ENCODE measurements around the gene UPK3A.
"Not testable (repeated sequence)": the region's sequence is repeated elsewhere in the genome, so short reads cannot be mapped to it uniquely, and the experiment has no call there.

UPK3A gene

DNA sequence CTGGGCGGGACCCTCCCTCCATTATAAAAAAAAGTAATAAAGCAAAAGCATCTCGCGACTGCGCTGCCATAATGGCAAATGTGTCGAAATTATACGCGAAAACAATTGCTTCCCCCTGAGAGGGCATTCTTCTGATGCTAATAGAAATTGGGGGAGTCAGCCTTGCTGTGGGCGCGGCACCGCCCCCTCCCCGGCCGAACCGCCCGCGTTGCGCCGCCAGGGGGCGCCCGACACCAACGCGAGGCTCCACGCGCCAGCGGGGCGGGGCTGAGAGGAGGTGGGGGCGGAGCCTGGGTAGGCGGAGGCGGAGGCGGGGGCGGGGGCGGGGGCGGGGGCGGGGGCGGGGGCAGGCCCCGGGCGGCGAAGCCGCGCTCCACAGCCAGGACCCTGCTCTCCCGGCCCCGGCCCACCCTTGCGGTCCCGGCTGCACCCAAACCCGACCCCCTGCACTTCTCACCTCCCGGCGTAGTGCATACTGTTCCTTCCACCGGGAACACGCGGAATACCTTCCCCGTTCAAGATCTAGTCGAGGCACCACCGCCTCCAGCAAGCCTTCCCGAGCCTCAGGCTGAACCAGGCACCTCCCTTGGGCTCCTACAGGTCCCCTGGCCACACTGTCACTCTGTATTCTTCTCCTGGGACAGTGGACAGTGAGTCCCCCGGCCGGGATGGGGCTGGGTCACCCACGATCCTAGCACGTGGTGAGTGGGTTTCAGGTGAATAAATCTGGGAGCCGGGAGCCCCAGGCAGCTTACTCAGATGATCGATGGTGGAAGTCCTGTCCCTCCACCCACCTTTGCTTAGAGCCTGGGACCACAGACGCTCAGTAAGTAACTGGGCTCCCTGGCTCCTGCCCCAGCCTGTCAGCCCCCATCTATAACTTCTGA is 15.5 kb upstream of the UPK3A start:
- Histone ChIP-seq H3K4me3 (peak overlapping the region; percentile 70), H3K9me3 (no peaks in the 10 kb centered on the region), H3K36me3 (no peaks in the 10 kb centered on the region), H4K20me1 (no peaks in the 10 kb centered on the region), H3K4me2 (peak overlapping the region; percentile 99), H3K9ac (peak overlapping the region; percentile 60; the same call in 1 of the 2 replicates), H3K27me3 (no peaks in the 10 kb centered on the region; the same call in 1 of the 2 replicates), H3K27ac (no peak overlapping the region), H3K4me1 (peaks cover 49% of the 10 kb centered on the region)
- TF ChIP-seq Cebpa-rat (IDR thresholded peaks at IDR 0.05) = no peak

DNA sequence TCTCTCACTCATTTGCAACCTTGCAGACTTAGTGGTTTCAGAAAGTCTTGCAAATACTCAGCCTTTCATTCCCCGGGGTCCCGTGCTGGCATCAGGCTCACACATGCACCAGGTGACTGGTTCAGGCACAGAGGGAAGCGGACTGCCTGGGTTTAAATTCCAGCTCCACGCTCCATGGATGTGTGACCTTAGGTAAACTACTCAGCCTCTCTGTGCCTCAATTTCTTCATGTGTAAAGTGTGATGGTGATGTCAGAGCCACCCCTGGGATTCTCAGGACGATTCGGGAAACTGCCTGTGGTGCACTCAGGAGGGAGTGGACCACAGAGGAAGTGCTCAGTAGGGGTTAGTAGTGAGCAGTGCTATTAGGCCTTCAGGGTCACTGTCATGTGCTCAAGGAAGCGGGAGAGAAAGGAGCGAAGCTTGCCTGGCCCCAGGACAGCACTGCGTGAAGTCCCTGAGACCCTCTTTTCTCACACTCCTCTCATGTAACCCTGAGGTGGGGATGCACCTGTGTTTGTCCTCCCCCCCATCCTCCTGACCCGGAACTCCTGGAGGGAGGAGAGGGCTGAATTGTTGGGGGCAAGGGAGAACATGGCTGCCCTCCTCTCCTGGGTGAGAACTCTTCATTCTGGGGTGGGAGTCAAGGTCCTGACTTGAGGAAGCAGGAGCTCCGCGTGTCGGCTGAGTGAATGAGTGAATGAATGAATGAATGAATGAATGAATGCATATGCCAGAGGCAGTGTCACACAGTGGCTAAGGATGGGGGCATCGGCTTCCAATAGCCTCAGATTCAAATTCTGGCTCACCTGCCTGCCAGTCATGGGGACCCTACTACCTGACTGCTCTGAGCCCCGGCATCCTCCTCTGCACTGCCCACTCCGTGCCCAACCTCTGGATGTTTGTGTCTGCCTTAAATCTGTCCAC is 14.4 kb upstream of the UPK3A start:
- Histone ChIP-seq H3K27ac (no peak overlapping the region), H3K4me3 (no peak overlapping the region), H3K4me2 (peak overlapping the region; percentile 95), H3K36me3 (no peaks in the 10 kb centered on the region), H3K9ac (no peak overlapping the region), H3K27me3 (no peaks in the 10 kb centered on the region; the same call in 1 of the 2 replicates), H4K20me1 (no peaks in the 10 kb centered on the region), H3K4me1 (peaks cover 38% of the 10 kb centered on the region), H3K9me3 (no peaks in the 10 kb centered on the region)
- no peak for TF ChIP-seq Cebpa-rat (IDR thresholded peaks at IDR 0.05)

DNA sequence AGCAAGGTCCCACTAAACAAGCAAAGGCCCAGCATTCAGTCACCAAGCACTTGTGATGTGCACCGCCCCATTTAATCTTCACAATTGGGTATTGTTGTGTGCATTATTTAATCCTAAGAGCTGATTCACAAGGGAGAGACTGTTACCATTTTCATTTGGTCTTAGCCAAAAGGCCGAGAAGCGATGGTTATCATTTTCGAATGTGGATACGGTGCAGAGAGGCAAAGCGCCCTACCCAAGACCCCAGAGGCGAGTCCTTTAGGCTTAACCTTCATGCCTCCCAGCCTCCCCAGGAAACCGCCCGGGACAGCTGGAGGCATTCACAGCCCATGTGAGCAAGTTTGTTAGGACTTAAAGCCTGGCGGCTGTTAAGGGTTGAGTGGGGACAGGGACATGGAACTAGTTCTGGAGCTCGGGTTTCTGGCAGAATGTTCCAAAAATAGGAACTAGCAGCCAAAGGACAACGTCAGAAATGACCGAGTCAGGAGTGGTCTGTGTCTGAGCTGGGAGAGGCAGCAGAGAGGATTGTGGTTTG is 13.0 kb upstream of the UPK3A start:
- Histone ChIP-seq H3K36me3 (no peaks in the 10 kb centered on the region), H3K9ac (no peak overlapping the region), H4K20me1 (no peaks in the 10 kb centered on the region), H3K4me2 (no peak overlapping the region), H3K4me1 (peaks cover 24% of the 10 kb centered on the region), H3K27ac (no peak overlapping the region), H3K27me3 (no peaks in the 10 kb centered on the region; the same call in 1 of the 2 replicates), H3K4me3 (no peak overlapping the region), H3K9me3 (no peaks in the 10 kb centered on the region)
- no peak for TF ChIP-seq Cebpa-rat (IDR thresholded peaks at IDR 0.05)

DNA sequence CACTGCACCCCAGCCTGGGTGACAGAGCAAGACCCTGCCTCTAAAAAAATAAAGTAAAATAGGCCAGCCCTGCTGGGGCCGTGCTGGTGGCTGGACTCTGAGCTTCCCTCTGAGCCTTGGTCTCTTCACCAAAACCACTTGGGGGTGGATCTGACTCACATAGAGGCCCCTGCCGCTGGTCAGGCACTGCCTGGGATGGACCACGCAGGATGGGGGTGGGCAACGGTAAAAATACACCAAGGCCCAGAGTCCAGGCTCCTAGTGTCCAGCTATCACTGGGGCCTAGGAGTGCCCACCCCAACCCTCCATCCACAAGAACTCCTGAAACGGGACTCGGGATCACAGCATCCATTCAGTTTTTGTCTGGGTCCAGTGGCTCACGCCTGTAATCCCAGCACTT is 12.3 kb upstream of the UPK3A start:
- TF ChIP-seq Cebpa-rat (IDR thresholded peaks at IDR 0.05) = no peak
- H3K4me3 ChIP-seq = no peak overlapping the region
- no peaks in the 10 kb centered on the region for H4K20me1 ChIP-seq
- no peaks in the 10 kb centered on the region; the same call in 1 of the 2 replicates for H3K27me3 ChIP-seq
- H3K36me3 ChIP-seq = no peaks in the 10 kb centered on the region
- H3K4me1 ChIP-seq = peaks cover 20% of the 10 kb centered on the region
- H3K27ac ChIP-seq = no peak overlapping the region
- no peaks in the 10 kb centered on the region for H3K9me3 ChIP-seq
- H3K4me2 ChIP-seq = no peak overlapping the region
- no peak overlapping the region for H3K9ac ChIP-seq

DNA sequence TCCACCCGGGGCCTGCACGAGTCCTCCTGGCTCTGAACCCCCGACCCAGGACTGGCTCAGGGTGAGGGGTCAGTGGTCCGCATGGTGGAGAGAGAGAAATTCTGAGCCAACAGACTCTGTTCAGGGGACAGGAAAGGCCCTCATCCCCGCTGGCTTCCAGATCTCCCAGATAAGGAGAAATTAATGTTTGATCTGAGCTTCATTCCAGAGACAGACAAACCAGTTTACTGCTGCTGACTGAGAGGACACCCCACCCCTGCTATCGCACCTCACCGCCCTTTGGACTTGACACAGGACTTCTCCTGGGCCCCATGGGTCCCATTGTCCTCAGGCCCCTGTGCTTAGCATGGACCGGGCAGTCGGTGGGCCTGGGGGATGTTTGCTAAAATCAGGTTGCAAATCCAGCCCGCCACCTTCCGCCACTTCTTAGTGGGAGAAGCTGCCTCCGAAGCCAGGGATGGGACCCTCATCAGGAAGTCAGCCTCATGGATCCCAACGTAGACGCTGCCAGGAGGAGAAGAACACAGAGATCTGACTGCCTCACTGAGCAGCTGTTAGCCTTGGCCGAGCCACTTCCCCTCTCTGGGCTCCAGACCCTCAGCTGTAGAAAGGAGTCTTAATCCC is 11.2 kb upstream of the UPK3A start:
- TF ChIP-seq Cebpa-rat (IDR thresholded peaks at IDR 0.05) = no peak
- no peaks in the 10 kb centered on the region for H3K9me3 ChIP-seq
- no peak overlapping the region for H3K4me2 ChIP-seq
- H3K4me1 ChIP-seq = peaks cover 15% of the 10 kb centered on the region
- no peak overlapping the region for H3K4me3 ChIP-seq
- no peaks in the 10 kb centered on the region for H3K36me3 ChIP-seq
- H3K27me3 ChIP-seq = no peaks in the 10 kb centered on the region; the same call in 1 of the 2 replicates
- H3K9ac ChIP-seq = no peak overlapping the region
- no peaks in the 10 kb centered on the region for H4K20me1 ChIP-seq
- H3K27ac ChIP-seq = no peak overlapping the region

DNA sequence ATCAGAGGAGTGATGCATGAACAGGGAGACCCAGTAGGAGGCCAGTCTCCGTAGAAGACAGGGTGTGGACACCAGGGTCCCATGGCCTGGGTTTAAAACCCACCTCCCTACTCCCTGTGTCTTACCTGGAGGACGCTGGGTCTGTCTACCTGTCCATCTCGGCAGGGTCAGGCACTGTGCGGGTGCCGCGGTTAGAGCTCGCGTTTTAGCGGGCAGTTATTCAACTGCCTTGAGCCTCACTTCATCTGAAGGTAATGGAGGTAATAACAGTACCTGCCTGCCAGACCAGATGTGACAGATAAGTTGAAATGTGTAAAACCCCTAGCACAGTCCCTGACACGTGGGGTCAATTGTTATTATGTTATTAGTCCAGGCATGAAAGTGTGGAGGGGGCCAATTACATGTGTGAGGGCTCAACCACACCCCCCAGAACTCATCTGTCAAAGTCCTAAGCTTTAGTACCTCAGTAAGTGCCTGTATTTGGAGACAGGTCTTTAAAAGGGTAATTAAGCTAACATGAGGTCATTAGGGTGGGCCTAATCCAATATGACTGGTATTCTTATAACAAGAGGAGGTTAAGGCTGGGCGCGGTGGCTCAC is 8.1 kb upstream of the UPK3A start:
- TF ChIP-seq Cebpa-rat (IDR thresholded peaks at IDR 0.05) = no peak

DNA sequence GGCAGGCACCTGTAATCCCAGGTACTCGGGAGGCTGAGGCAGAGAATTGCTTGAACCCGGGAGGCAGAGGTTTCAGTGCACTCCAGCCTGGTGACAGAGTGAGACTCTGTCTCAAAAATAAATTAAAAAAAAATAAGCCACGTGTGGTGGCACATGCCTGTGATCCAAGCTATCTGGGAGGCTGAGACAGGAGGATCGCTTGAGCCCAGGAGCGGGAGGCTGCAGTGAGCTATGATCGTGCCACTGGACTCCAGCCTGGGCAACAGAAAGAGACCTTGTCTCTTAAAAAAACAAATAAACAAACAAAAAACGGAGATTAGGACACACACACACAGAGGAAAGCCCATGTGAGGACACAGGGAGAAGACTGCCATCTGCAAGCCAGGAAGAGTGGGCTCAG is 7.0 kb upstream of the UPK3A start:
- not testable (repeated sequence) for H3K9me3 ChIP-seq, H3K9ac ChIP-seq, H3K36me3 ChIP-seq, H3K27me3 ChIP-seq, H4K20me1 ChIP-seq, H3K4me2 ChIP-seq, H3K4me3 ChIP-seq, H3K27ac ChIP-seq
- H3K4me1 ChIP-seq = peaks cover 13% of the 10 kb centered on the region

More for the DNA sequence above, 8.1 kb upstream of the UPK3A start:
- Histone ChIP-seq H3K9me3 (no peaks in the 10 kb centered on the region), H3K27me3 (no peaks in the 10 kb centered on the region), H3K4me2 (no peak overlapping the region), H4K20me1 (no peaks in the 10 kb centered on the region), H3K4me1 (peaks cover 13% of the 10 kb centered on the region), H3K4me3 (no peak overlapping the region), H3K9ac (no peak overlapping the region), H3K36me3 (no peaks in the 10 kb centered on the region), H3K27ac (no peak overlapping the region)

DNA sequence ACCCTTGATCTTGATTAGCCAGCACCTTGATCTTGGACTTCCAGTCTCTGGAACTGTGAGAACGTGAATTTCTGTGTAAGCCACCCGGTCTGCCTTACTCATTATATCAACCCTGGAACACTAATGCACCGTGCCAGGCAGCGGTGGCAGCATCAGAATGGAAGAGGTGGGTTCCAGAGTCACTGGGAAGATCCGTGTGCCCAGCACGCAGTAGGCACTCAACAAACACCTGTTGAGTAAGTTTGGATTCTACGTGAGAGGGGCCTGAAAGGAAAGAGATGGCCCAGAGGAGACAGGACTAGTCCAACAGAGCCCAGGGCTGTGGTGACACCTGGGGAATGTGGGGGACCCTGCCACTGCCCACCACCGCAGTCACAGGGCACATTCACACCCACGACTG is 6.6 kb upstream of the UPK3A start:
- H3K9ac ChIP-seq = no peak overlapping the region
- no peaks in the 10 kb centered on the region for H3K9me3 ChIP-seq
- no peaks in the 10 kb centered on the region for H3K27me3 ChIP-seq
- TF ChIP-seq Cebpa-rat (IDR thresholded peaks at IDR 0.05) = no peak
- peaks cover 13% of the 10 kb centered on the region for H3K4me1 ChIP-seq
- no peak overlapping the region for H3K4me2 ChIP-seq
- no peak overlapping the region for H3K27ac ChIP-seq
- H3K36me3 ChIP-seq = no peaks in the 10 kb centered on the region
- H3K4me3 ChIP-seq = no peak overlapping the region
- H4K20me1 ChIP-seq = no peaks in the 10 kb centered on the region

DNA sequence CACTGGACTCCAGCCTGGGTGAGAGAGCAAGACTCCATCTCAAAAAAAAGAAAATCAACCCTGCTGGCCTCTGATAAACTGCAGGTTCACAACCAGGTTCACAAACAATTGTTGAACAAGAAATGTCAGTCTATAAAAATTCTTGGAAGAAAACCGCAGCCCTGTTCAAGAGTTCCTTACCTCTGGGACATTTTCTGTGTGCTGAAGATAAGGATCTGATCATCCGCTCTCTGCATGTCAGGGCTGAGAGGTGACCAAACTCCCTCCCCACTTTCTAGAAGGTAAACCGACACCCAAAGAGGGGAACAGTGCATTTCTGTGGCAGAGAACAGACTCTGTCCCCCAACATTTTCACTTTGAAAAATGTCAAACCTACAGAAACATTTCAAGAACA is 4.2 kb upstream of the UPK3A start:
- no peaks in the 10 kb centered on the region for H3K9me3 ChIP-seq
- H3K9ac ChIP-seq = no peak overlapping the region
- no peaks in the 10 kb centered on the region for H3K36me3 ChIP-seq
- TF ChIP-seq Cebpa-rat (IDR thresholded peaks at IDR 0.05) = no peak
- no peak overlapping the region for H3K4me3 ChIP-seq
- H3K27ac ChIP-seq = no peak overlapping the region
- peaks cover 20% of the 10 kb centered on the region for H3K4me1 ChIP-seq
- peaks cover 8% of the 10 kb centered on the region for H3K27me3 ChIP-seq
- H3K4me2 ChIP-seq = no peak overlapping the region
- no peaks in the 10 kb centered on the region for H4K20me1 ChIP-seq
